ENCODE data around the gene TMED6.
"Not testable (repeated sequence)": the region's sequence is repeated elsewhere in the genome, so short reads cannot be mapped to it uniquely, and the experiment has no call there.

Gene TMED6

DNA sequence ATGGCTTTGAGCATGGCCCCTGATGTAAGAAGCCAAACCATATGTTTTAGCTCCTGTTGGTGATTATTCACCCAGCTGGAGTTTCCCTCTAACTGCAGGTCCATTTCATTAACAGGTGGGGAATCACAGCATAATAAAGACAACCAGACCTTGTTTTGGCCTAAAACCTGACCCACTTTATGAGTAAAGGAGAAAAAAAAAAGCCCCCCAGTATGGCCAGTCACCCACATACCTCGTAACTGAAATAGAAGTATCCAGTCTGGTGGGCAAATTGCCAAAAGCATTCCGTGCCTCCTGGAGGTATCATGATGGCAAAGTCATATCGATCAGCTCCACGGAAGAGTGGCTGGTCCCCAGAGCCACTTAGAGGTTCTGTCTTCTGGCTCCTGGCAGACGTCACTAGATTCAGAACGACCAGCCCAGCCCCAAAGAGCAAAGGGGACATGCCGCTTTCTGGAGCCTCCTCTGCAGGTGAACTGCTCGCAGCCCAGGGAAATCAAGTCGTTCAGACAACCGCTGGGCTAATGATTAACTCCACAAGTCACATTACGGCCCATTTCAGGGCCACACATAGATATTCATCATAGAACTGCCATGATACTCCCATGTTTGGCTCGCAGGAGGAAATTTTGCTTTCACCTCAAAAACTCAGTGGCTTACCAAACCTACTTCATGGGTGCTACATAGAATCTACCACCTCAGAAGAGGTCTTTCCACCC is at the start of gene TMED6:
TSS of gene TMED6 (minus strand) at position 478 of the 719 bp plus-strand sequence. CDS start at position 445, 33 bp downstream.
- no peak for DNase-seq

DNA sequence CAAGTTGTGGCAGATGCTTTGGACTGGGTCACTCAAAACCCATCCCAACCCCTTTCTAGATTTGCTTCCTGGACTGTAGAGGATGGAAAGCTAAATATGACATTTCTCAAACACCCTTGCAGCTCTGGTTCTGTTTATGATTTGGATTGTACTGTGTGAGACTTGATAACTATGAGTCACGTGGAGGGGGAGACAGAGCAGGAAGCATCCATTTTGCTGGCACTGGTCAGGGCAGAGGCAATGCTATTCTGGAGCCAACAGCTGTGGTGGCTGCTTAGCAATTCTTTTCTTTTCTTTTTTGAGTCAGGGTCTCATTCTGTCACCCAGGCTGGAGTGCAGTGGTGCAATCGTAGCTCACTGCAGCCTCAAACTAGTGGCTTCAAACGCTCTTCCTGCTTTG is 47.8 kb upstream of the TMED6 start:
- no peak for DNase-seq

DNA sequence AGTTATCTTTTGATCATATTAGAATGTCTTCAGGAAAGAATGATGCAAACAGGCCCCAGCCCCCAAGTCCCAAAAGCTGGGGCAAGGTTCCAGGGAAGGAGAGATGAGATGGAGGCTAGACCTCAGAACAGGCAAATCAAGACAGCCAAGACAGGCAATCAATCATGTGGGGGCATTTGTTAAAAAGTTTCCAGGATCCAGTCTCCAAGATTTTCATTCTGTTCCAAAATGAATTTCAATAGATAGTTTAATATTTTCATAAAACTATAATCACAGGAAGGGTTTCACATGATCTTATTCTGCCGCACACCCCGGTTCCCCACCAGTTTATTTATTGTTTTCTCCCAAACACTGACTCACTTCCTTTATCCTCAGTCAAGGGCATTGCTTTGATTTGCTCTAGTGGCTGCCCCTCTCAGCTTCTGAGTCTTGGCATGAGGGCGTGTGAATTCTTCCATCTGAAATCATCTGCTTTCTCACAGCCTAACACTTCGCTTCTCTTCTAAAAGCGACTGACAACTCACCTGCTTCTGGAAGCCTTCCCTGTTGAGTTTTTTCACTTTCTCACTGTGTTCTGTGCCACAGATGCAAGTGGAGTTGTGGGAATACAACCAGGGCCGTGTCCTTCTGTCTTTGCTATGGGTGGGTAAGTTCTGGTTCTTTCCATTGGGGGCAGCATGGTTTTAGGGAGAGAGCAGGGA is 46.4 kb upstream of the TMED6 start:
- DNase-seq = no peak

DNA sequence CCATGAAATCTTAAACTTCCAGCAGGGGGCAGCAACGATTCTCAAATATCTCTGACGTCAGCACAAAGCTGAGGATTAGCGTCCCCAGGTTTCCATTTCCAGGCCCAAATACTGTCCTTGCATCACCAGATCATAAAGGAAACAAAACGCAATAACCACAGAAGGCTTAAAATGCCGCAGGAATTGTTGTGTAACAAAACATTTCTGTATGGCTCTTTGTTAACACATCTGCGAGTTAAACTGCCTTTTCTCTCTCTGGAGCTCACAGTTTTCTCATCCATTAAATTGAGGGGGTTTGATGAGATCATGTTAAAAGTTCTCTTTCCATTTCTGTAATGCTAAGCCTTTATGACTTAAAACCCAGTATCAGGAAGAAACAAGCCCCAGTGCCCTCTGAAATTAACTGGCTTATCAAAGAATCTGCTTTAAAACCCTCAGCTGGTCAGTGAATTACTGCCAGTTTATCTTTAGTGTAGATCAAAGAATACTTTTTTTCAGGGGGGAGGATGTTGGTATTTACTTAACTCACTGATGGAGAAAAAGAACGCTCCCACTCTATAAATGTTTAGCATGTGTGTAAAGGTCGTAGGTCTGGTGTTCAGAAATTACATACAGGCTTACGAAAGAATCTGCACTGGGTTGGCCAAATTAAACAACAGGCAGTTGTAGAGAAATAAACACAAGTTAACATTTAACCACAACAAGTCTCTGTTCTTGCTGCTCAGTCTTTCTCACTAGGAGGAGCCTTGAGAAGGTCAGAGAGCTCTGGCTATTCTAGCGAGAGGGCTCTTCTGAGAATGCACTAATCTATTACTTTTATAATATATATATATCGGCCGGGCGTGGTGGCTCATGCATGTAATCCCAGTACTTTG is 44.8 kb upstream of the TMED6 start:
- DNase-seq = peak; percentile 78 to 82

DNA sequence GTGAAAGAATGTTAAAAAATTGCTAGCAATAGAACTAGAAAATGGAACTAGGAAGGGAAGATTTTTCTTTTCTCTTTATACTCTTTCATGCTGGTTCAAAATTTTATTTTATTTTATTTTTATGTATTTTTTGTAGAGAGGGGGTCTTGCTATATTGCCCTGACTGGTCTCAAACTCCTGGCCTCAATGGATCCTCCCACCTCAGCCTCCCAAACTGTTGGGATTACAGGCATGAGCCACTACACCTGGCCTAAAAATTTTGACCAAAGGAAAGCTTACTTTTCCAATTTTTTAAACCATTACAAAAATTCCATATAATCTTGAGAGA is 44.2 kb upstream of the TMED6 start:
- no peak for DNase-seq

DNA sequence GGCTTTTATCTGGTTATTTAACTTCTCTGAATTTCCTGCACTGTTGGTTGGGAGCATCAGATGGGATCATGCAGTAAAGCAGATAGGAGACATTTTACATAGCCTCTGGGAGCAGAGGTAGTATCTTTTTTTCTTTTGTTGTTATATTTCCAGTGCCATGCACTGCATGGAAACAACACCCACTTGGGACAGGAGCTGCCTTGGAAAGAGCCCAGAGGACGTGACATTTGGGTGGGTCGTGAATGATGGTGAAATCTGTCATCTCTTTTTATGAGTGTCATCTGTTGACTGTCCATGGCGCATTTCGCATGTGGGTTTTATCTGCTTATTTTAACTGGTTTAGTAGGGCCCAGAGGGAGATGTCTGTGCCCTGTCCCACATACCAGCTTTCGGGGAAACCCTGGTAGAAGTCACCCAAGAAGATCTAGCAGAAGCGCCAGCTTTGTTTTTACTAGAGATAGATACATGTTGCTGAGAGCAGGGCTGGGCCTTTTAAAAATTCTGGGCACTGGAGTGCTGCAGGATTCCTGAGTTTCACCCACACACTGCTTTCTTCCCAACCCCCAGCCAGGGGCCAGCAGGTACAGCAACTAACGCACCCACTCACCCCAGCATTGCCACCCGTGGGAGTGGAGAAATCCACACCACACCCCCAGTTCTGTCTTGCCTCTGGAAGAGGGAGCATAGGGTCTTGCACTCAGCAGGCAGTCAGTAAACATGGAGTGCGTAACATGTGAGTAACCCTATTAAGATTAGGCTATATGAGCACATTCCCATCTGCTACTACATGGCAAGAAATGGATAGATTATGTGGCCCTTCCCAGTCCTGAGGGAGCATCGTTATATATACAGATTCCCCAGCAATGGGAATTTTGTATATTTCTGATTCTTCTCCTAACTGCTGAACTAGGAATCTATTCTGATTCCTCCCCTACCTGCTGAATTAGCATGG is 42.6 kb upstream of the TMED6 start:
- DNase-seq = no peak

DNA sequence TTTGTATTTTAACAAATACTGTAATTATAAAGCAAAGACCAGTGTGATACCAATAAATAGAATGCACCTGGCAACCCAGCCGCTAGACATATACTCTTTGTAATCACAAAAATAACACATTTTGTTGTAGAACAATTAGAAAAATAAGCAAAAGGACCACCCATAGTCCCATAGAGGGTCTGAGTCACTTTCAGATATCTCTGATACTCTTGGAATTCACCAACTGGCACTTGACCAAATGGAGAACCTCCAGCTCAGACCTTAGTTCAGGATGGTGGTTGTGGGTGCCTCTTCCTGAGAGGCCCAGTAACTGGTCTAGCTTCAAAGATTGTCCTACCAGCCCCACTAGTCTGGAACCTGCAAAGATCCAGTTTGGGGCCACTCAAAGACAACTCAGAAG is 35.0 kb upstream of the TMED6 start:
- DNase-seq = no peak

DNA sequence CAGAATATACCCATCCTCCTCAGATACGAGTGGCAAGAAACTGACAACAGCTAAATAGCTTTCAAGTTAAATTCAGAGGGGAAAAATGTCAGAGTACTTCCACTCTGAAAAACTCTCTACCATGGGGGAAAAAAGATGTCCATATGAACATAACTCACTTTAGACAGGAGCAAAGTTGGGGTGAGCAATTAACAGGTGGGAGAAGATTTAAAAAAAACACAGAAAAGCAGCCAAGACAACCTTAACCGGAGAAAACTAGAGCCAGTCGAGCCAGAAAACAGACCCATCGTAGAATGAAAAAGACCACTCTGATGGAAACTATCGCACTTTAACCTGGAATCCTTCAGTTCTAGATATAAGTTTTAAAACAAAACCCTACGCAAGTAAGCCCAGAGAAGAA is 33.4 kb upstream of the TMED6 start:
- DNase-seq = no peak

DNA sequence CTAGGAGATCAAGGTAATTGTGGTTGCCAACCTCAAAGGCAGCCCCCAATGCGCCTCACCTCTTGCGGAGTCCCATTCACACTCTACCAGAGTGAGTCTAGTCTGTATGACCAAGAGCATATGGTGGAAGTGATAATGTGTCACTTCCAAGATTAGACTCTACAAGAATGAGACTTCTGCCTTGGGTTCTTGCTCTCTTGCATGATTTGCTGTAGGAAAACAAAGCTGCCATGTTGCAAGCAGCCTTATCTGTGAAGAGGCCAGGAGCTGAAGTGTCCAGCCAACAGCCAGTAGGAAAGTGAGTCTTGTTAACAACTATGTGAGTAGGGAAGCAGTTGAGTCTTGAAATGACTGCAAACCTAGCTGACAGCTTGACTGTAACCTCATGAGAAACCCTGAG is 30.8 kb upstream of the TMED6 start:
- DNase-seq = no peak

DNA sequence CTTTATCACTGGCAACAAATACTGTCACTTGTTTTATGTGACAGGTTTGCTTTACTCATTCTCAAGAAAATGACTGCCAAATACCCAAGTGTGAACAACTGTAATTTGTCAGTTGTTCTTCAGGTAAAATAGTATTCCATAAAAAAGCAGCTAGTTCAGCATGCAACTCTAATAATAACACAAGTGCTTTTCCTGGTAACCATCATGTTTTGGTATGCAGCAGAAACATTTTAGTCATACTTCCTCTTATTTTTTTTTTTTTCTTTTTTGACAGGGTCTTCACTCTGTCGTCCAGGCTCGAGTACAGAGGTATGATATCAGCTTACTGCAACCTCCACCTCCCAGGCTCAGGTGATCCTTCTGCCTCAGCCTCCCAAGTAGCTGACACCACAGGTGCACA is 29.6 kb upstream of the TMED6 start:
- DNase-seq = no peak

DNA sequence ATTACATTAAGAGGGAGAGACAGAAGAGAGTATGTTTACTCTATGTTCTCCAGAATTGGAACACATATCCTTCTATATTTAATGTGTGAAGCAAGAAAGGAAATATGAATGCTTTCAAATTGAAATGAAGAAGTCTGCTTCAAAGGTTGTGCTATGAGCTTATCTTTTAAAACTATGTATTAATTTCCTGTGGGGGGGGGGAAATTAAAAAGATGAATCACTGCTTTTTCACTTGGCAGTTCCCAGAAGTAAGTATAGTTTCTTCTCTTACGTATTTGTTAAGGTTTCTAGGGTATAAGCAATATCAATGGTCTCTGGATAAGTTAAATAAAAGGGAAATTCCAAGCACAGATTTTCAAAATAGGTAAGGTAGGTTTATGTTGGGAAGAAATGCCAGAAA is 27.2 kb upstream of the TMED6 start:
- DNase-seq = no peak

DNA sequence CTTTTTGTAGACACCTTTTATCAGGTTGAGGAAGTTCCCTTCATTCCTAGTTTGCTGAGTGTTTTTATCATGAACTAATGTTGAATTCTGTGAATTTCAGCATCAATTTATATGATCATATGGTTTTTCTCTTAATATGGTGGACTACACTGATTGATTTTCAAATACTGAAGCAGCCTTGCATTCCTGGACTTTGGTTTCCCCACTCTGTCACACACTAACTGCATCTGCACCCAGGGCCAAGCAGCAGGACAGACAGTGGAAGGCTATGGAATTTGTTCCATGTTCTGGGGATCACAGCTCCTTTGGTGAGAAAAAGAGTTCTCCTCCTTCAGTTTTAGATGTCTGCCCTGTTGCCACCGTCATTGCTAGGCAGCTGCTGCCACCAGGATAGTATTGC is 26.4 kb upstream of the TMED6 start:
- DNase-seq = no peak

DNA sequence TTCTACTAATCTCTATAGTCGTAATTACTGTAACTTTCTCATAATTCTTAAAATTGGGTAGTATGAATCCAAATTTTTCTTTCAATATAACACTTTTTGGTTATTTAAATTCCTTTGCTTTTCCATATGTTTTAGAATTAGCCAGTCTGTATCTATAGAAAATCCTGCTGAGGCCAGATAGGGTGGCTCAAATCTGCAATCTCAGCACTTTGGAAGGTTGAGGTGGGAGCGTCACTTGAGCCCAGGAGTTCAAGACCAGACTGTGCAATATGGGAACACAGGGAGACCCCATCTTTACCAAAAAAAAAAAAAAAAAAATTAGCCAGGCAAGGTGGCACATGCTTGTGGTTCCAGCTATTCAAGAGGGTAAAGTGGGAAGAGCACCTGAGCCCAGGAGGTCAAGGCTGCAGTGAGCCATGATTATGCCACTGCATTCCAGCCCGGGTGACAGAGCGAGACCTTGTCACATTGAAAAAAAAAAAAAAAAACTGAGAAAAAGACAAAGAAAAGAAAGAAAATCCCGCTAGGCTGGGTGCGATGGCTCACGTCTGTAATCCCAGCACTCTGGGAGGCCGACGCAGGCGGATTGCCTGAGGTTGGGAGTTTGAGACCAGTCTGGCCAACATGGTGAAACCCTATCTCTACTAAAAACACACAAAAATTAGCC is 24.9 kb upstream of the TMED6 start:
- no peak for DNase-seq

DNA sequence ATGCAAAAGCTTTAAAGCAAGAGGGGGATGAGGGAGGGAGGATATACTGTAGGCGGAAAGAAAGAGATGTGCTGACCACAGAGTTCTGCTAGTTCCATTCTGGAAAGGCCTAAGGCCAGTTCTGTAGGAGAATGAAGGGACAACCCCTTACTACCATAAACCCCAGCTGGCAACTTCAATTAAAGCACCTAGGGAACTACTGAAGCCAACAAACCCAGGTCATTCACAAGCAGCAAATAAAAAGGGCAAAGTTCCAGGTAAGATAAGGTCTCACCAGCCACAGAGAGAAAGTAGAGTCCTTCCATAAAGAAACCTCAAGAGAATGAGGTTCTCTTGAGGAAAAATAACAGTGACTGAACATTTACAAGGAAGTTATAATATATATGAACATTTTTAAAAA is 21.4 kb upstream of the TMED6 start:
- DNase-seq = no peak

DNA sequence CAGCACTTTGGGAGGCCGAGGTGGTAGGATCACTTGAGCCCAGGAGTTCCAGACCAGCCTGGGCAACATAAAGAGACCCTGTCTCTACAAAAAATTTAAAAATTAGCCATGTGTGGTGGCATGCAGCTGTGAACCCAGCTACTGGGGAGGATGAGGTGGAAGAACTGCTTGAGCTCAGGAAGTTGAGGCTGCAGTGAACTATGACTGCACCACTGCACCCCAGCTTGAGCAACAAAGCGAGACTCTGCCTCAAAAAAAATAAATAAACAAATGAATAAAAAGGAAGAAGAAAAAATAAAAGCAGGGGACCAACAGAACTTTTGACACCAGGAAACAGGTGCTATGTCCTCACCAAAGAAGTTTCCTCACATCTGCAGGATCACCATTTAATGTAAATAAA is 20.0 kb upstream of the TMED6 start:
- peak in 1 of 2 donors; percentile 13 for DNase-seq

DNA sequence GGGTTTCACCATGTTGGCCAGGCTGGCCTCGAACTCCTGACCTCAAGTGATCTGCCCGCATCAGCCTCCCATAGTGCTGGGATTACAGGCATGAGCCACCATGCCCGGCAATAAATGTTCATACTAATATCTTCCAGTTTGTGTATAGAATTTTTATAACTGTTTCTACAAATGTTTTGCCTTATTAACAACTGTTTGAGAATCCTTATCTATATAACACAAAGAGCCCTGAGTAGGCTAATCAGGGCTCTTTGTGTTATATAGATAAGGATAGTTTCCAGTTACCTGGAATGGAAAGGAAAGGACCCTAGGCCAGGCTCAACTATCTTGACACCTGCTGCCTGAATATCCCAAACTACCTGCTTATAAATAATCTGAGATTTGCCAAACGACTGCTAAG is 17.3 kb upstream of the TMED6 start:
- DNase-seq = no peak

DNA sequence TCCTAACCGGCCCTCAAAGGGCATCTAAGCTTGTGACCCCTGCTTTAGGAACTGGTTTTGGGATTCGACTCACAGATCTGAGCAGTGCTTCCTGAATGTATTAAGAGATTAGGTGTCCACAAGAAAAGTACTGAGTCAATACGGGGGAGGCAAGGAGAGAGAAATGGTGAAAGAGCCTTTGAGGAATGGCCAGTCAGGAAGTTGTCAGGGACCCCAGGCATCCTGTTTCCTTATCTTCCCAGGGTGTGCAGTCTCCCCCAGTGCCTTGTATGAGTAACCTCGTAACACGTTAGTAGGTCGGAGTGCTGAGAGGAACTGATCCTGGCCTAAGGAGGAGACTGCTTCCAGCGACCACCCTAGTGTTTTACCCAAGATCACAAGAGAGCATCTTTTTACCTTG is 16.4 kb upstream of the TMED6 start:
- no peak for DNase-seq

DNA sequence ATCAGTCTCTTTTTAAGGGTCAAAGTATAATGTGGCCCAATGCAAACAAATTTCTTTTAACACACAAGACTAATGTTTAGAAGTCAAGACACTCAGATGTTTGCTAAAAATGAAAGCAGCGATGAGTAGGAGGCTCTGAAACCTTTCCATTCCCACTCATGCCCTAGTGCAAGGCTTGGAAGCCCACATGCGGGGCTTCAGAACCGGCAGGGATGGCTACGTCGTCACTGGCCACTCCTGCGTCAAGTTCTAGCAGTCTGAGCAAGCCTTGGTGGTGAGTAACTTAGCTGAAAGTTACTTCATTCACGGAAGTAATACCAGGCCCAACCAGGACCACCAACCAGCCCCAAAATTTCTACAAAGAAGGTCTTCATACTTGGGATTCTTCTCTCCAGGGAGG is 14.8 kb upstream of the TMED6 start:
- DNase-seq = no peak

DNA sequence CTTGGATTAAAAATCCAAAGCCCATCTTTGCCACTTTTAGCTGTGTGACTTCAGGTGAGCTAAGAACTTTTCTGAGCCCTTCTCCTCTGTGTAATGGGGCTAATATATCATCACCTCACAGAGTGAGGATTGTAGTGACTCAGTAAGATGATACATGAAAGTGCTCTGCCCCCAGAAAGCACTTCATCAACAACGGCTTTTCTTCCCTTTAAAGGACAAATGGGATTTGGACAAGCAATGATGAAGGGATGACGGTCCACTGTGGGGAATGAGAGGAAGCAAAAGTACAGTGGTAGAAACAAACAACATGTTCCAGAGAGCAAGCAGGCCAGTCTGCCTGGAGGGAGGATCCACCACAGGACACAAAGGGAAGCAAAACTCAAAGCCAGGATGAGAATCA is 14.3 kb upstream of the TMED6 start:
- DNase-seq = no peak

DNA sequence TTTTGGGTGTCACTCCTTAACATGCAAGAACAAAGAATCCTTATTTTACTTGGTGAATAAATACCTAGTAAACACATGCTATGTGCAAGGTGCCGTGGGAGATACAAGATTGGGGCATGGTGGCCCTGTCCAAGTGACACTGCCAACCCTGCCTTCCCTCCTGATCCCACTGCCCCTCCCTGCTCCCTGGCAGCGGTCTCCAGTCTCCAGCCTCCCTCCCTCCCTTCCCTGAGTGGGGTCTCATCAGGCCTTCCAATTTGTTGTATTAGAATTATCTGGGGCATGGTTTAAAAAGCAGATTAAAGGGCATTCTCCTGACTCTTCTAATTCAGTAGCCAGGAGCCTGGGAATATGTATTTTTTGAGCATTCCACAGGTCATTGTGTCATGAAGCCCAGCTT is 12.5 kb upstream of the TMED6 start:
- DNase-seq = no peak

DNA sequence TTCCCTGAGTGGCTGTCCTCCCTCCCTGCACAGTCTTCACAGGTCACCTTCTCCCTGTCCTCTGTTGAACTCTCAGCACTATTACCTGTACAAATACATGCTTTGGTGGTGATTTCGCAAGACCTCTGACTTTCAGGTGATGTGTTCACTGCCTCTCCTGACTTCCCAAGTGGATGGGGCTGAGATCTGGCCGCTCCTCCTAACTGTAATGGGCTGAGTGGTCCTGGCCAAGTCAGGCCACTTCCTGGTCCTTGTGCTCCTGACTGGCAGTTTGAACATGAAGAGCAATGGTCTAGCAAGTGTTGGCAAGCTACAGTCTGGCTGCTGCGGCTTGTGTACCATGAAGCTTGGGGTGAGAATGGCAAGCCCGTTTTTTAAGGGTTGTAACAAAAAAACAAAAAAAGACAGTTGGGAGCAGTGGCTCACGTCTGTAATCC is 11.7 kb upstream of the TMED6 start:
- no peak for DNase-seq

DNA sequence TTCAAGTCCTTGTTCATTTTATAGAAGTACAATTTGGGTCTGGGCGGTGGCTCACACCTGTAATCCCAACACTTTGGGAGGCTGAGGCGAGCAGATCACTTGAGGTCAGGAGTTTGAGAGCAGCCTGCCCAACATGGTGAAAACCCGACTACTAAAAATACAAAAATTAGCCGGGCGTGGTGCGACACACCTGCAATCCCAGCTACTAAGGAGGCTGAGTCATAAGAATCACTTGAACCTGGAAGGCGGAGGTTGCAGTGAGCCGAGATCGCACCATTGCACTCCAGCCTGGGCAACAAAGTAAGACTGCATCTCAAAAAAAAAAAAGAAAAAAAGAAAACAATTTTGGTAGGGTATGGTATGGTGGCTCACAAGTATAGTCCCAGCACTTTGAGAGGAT is 8.5 kb upstream of the TMED6 start:
- not testable (repeated sequence) for DNase-seq
